Measurements from ENCODE around the gene C5orf15. TPM values are rescaled to one million over a fixed set of nuclear protein-coding genes. Genes with fewer than 3 reads are reported as not detected.
A peak's percentile ranks its signal among the peaks of the same experiment; 100 is the strongest.
"Not testable (repeated sequence)": the region's sequence is repeated elsewhere in the genome, so short reads cannot be mapped to it uniquely, and the experiment has no call there.

The C5orf15 gene
- total RNA-seq, 2 donors from 2014 or later = 27.9 to 28.2 TPM

GRCh38 chr5:133943475-133943817, 25.0 kb downstream of the C5orf15 start:
- intact Hi-C loops (cut with DNase I) = loop anchor here in 1 of 2 donors (10.0 kb wide), 3 partner anchors 189 to 829 kb away; no protein-coding TSS in a partner anchor
- no peak for ATAC-seq

GRCh38 chr5:133942614-133943474, 25.6 kb downstream of the C5orf15 start:
- ATAC-seq (peak; percentile 15 to 32), DNase-seq (no peak)
- intact Hi-C loops (cut with DNase I) = loop anchor here in 1 of 2 donors (10.0 kb wide), 3 partner anchors 188 to 828 kb away; no protein-coding TSS in a partner anchor

More at GRCh38 chr5:133943475-133943817, 25.0 kb downstream of the C5orf15 start:
- DNase-seq = no peak

- ATAC-seq (no peak), DNase-seq (no peak)
- intact Hi-C loops (cut with DNase I) = loop anchor here in 1 of 2 donors (10.0 kb wide), 3 partner anchors 187 to 827 kb away; no protein-coding TSS in a partner anchor
Observed at GRCh38 chr5:133941456-133942196, 26.8 kb downstream of the C5orf15 start.

- intact Hi-C loops (cut with DNase I) = loop anchor here (10.0 kb wide), 4 partner anchors 165 to 825 kb away; no protein-coding TSS in a partner anchor
- DNase-seq = no peak
- no peak for ATAC-seq
Observed at GRCh38 chr5:133939668-133940067, 28.8 kb downstream of the C5orf15 start.

GRCh38 chr5:133938929-133939328, 29.5 kb downstream of the C5orf15 start:
- intact Hi-C loops (cut with DNase I) = loop anchor here in 1 of 2 donors (10.0 kb wide), 2 partner anchors 164 to 514 kb away; no protein-coding TSS in a partner anchor
- no peak for ATAC-seq
- no peak for DNase-seq

- no peak for ATAC-seq
- intact Hi-C loops (cut with DNase I) = loop anchor here in 1 of 2 donors (10.0 kb wide), 2 partner anchors 163 to 513 kb away; no protein-coding TSS in a partner anchor
Observed at GRCh38 chr5:133938039-133938821, 30.2 kb downstream of the C5orf15 start.

GRCh38 chr5:133937628-133938027, 30.8 kb downstream of the C5orf15 start:
- intact Hi-C loops (cut with DNase I) = loop anchor here in 1 of 2 donors (10.0 kb wide), 2 partner anchors 163 to 513 kb away; no protein-coding TSS in a partner anchor
- not testable (repeated sequence) for ATAC-seq

More at GRCh38 chr5:133938039-133938821, 30.2 kb downstream of the C5orf15 start:
- no peak for DNase-seq

GRCh38 chr5:133936651-133937015, 31.8 kb downstream of the C5orf15 start:
- intact Hi-C loops (cut with DNase I) = loop anchor here in 1 of 2 donors (10.0 kb wide), 2 partner anchors 162 to 512 kb away; no protein-coding TSS in a partner anchor
- ATAC-seq (no peak), DNase-seq (no peak)

More at GRCh38 chr5:133937628-133938027, 30.8 kb downstream of the C5orf15 start:
- not testable (repeated sequence) for DNase-seq

GRCh38 chr5:133935991-133936650, 32.3 kb downstream of the C5orf15 start:
- DNase-seq, ATAC-seq: not testable (repeated sequence)
- intact Hi-C loops (cut with DNase I) = loop anchor here in 1 of 2 donors (10.0 kb wide), 2 partner anchors 161 to 511 kb away; no protein-coding TSS in a partner anchor

GRCh38 chr5:133935667-133935940, 32.8 kb downstream of the C5orf15 start:
- intact Hi-C loops (cut with DNase I) = loop anchor here in 1 of 2 donors (10.0 kb wide), 2 partner anchors 161 to 511 kb away; no protein-coding TSS in a partner anchor
- ATAC-seq (no peak), DNase-seq (no peak)

- ATAC-seq = no peak
- no peak for DNase-seq
- intact Hi-C loops (cut with DNase I) = loop anchor here in 1 of 2 donors (10.0 kb wide), 2 partner anchors 160 to 510 kb away; no protein-coding TSS in a partner anchor
Observed at GRCh38 chr5:133934822-133935666, 33.4 kb downstream of the C5orf15 start.

- intact Hi-C loops (cut with DNase I) = loop anchor here in 1 of 2 donors (10.0 kb wide), 2 partner anchors 160 to 510 kb away; no protein-coding TSS in a partner anchor
- DNase-seq (no peak), ATAC-seq (no peak)
Observed at GRCh38 chr5:133934311-133934710, 34.1 kb downstream of the C5orf15 start.

- intact Hi-C loops (cut with DNase I) = loop anchor here in 1 of 2 donors (10.0 kb wide), 2 partner anchors 159 to 509 kb away; no protein-coding TSS in a partner anchor
- no peak for ATAC-seq
- no peak for DNase-seq
Observed at GRCh38 chr5:133933670-133934295, 34.6 kb downstream of the C5orf15 start.

- intact Hi-C loops (cut with DNase I) = loop anchor here in 1 of 2 donors (10.0 kb wide), 2 partner anchors 158 to 508 kb away; no protein-coding TSS in a partner anchor
- DNase-seq (no peak), ATAC-seq (no peak)
Observed at GRCh38 chr5:133933169-133933509, 35.3 kb downstream of the C5orf15 start.

GRCh38 chr5:133932441-133933168, 35.8 kb downstream of the C5orf15 start:
- ATAC-seq (peak; percentile 30 to 50), DNase-seq (no peak)
- intact Hi-C loops (cut with DNase I) = loop anchor here in 1 of 2 donors (10.0 kb wide), 2 partner anchors 158 to 508 kb away; no protein-coding TSS in a partner anchor

- DNase-seq = no peak
- no peak for ATAC-seq
- intact Hi-C loops (cut with DNase I) = loop anchor here in 1 of 2 donors (10.0 kb wide), 2 partner anchors 157 to 507 kb away; no protein-coding TSS in a partner anchor
Observed at GRCh38 chr5:133931546-133931945, 36.9 kb downstream of the C5orf15 start.
